GM12801 (cell line): ENCODE results near the gene PGC.

Experiments
- TF ChIP-seq, protein P1 (sequence below): IDR thresholded peaks from one replicate; pipeline ENCODE4 v1.5.1; 2011; ENCODE audit warnings: control low read depth; ENCODE audit not compliant: insufficient read length; ENCODE audit errors: extremely low read depth

The PGC gene

DNA sequence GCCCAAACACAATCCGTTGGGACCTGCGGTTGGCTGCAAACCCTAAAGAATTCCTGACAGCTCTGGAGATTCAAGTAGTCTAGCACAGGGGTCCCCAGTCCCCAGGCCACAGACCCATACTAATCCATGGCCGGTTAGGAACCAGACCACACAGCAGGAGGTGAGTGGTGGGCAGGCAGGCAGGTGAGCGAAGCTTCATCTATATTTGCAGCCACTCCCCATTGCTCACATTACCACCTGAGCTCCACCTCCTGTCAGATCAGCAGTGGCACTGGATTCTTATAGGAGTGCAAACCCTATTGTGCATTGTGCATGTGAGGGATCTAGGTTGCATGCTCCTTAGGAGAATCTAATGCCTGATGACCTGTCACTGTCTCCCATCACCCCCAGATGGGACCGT is 28.4 kb downstream of the PGC start:
- TF ChIP-seq, protein P1, sequence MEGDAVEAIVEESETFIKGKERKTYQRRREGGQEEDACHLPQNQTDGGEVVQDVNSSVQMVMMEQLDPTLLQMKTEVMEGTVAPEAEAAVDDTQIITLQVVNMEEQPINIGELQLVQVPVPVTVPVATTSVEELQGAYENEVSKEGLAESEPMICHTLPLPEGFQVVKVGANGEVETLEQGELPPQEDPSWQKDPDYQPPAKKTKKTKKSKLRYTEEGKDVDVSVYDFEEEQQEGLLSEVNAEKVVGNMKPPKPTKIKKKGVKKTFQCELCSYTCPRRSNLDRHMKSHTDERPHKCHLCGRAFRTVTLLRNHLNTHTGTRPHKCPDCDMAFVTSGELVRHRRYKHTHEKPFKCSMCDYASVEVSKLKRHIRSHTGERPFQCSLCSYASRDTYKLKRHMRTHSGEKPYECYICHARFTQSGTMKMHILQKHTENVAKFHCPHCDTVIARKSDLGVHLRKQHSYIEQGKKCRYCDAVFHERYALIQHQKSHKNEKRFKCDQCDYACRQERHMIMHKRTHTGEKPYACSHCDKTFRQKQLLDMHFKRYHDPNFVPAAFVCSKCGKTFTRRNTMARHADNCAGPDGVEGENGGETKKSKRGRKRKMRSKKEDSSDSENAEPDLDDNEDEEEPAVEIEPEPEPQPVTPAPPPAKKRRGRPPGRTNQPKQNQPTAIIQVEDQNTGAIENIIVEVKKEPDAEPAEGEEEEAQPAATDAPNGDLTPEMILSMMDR, result no peak

DNA sequence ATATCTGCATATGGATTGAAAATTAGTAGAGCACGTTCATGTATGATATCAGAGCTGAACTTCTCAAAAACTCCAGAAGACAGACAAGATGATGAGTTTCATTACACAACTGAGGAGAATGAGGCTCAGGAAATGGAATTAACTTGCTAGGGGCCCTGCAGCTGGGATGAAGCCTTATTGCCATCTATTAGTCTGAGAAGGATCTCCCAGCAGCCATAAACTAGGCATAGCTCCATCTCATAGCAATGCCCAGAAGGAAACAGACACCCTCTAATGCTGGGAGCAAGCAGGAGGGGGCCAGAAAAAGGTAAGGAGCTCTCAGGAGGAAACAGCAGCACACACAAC is 29.8 kb downstream of the PGC start:
- TF ChIP-seq, protein P1, result no peak

DNA sequence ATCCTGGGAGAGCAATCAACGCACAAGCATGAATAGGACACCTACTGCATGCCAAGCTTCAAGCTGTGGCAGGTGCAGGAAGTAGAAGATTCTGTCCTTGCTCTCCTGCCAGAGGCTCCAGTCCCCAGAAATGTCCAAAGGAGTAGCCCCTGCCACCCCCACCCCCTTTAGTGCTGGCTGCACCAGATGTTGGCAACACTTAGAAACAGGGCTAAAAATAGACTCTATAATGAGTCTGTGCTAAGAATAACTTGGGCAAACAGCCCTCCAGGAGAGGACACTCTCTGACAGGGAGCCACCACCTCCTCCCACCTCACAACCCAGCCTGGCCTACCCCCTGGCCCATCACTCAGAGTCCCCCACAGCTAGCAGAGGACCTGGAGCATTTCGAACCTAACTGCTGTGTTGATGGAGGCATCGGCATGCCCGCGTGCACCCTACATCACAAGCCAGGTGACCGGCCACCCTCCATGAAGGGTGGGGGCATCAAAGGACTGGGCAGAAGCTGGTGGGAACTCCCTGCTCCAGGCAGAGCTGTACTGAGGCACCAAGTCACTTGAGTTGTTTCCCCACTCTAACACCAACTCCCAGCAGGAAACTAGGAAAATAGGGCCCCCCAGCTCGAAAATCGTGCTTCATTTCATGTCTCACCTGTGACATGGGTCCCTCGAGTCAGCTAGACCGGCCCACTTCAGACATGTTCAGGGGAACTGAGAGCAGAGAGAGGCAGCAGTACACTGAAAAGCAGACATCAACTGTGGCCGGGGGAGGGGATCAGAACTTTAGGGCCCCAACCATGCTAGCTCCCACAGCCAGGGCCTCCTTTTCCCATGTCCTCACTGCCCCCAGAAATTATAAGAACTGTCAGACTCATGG is 30.4 kb downstream of the PGC start:
- TF ChIP-seq, protein P1, result no peak

DNA sequence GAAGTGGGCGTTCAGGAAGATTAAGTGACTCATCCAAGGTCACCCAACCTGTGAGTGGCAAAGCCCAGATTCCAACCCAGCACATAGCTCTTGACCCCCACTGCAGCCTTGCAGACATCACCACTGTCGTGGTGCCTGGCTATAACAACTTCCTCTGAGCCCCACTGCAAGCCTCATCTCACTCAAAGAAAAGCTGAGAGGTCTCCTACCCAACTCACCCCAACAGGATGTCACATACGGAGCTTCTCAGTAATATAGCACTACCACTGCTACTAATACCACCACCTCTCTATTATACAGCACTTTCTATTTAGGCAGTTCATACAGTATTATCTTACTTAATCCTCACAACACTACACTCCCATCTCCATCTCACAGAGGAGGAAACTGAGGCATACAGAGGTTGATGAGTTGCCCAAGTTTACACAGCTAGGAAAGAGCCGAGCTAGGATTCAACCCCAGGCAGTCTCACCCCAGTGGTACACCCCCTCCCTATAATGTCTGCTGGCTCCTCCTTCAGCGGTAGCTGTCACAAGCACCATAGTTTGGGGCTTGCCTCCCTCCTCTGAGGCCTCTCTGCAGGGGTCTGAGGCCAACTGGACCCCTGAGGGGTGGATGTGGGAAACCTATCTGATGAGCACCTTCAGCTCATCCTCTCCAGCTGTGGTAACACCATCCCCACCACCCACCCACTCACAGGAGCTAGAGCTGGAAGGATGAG is 31.2 kb downstream of the PGC start:
- TF ChIP-seq, protein P1, result no peak

DNA sequence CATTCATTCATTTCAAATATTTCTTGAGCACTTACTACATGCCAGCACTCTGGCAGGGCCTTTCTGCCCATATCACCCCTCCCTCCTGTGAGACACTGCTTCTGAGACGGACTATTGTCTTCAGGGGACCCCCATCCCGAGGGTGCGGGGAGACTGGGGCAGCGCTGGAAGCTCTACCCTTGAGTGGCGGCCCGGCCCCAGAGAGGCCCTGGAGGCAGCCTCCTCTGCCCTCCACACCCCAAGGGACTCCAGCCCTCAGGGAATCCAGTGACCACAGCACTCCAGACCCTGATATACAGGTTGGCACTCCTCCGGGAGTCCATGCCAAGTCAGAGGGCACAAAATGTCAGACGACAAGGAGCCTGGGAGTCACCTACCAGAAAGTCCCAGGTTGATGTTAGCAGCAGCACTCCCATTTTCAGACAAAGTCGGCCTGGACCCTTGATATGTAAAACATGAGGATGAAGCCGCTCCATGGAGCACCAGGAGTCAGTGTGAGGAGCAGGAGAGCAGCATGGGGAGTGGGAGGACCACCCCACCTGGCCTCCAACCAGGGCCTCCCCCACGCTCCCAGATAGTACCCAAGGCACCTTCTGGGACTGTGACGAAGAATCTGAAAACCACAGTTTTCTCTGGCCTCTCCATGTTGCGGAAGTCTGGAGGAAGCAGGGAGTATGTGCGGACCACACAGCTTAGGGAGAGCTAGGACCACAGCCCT is 32.5 kb downstream of the PGC start:
- TF ChIP-seq, protein P1, result no peak

DNA sequence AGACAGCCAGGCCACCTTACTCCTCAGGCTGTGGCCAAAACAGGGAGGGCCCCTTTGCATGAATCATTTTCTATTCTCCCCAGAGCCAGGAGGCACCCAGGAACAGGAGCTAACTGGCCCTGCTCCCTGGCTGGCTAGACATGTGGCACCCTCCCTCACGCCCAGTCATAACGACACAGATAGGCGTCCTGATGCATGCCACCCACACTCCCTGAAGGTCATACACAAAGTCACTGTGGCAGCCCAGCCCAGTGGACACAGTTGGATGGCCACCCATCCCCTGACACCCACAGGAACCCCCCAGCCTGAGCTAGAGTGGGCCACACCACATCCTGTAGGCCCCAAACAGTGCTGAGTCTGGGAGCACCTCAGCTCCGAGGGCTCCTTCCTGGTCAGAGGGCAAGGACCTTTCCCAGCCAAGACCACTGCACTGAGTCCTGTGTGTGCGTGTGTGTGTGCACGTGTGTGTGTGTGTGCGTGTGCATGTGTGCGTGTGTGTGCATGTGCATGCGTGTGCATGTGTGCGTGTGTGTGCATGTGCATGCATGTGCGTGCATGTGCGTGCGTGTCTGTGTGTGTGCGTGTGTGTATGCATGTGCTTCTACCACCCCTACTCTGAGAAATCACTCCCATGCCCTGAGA is 33.4 kb downstream of the PGC start:
- TF ChIP-seq, protein P1, result no peak
